HG02678 (cell line): ENCODE results near the gene VOPP1.
A peak's percentile ranks its signal among the peaks of the same experiment; 100 is the strongest.
"Not testable (repeated sequence)": the region's sequence is repeated elsewhere in the genome, so short reads cannot be mapped to it uniquely, and the experiment has no call there.

Experiments
- ATAC-seq: cut with Tn5 transposase; IDR thresholded peaks from one replicate; pipeline ENCODE4 v1.9.1; 2021; ENCODE audit warnings: mild to moderate bottlenecking, moderate library complexity; ENCODE audit not compliant: unreplicated experiment

Gene VOPP1

GRCh38 chr7:55512635-55513191 lies 59.6 kb downstream of the VOPP1 start:
- no peak for ATAC-seq

GRCh38 chr7:55510621-55511020 lies 61.7 kb downstream of the VOPP1 start:
- ATAC-seq = no peak

GRCh38 chr7:55510206-55510605 lies 62.1 kb downstream of the VOPP1 start:
- ATAC-seq = not testable (repeated sequence)

GRCh38 chr7:55509322-55509721 lies 63.0 kb downstream of the VOPP1 start:
- peak; percentile 17 for ATAC-seq

GRCh38 chr7:55508221-55509011 lies 63.9 kb downstream of the VOPP1 start:
- ATAC-seq = peak; percentile 71

- no peak for ATAC-seq
Observed at GRCh38 chr7:55507743-55508142, 64.6 kb downstream of the VOPP1 start.

GRCh38 chr7:55504967-55505658 lies 67.2 kb downstream of the VOPP1 start:
- no peak for ATAC-seq

- no peak for ATAC-seq
Observed at GRCh38 chr7:55504093-55504859, 68.0 kb downstream of the VOPP1 start.

GRCh38 chr7:55502858-55503440 lies 69.4 kb downstream of the VOPP1 start:
- ATAC-seq = no peak

GRCh38 chr7:55502124-55502857 lies 70.0 kb downstream of the VOPP1 start:
- no peak for ATAC-seq

- no peak for ATAC-seq
Observed at GRCh38 chr7:55501611-55502010, 70.7 kb downstream of the VOPP1 start.

GRCh38 chr7:55500117-55500756 lies 72.1 kb downstream of the VOPP1 start:
- ATAC-seq = no peak

GRCh38 chr7:55499591-55499990 lies 72.7 kb downstream of the VOPP1 start:
- no peak for ATAC-seq

GRCh38 chr7:55498770-55499169 lies 73.5 kb downstream of the VOPP1 start:
- ATAC-seq = no peak

- no peak for ATAC-seq
Observed at GRCh38 chr7:55498142-55498541, 74.2 kb downstream of the VOPP1 start.

- ATAC-seq = no peak
Observed at GRCh38 chr7:55497521-55497920, 74.8 kb downstream of the VOPP1 start.

- ATAC-seq = no peak
Observed at GRCh38 chr7:55496906-55497305, 75.4 kb downstream of the VOPP1 start.

GRCh38 chr7:55494951-55495350 lies 77.4 kb downstream of the VOPP1 start:
- no peak for ATAC-seq

- ATAC-seq = no peak
Observed at GRCh38 chr7:55493408-55493807, 78.9 kb downstream of the VOPP1 start.

GRCh38 chr7:55491346-55491745 lies 81.0 kb downstream of the VOPP1 start:
- no peak for ATAC-seq
